Measurements from ENCODE around the gene PTPN6.

The PTPN6 gene

GRCh38 chr12:6923003-6923732 is 28.0 kb upstream of the PTPN6 start:
- DNase-seq: no peak

- DNase-seq: no peak
Measured at GRCh38 chr12:6923851-6924250, 27.3 kb upstream of the PTPN6 start.

- DNase-seq: no peak
Measured at GRCh38 chr12:6925239-6925539, 26.0 kb upstream of the PTPN6 start.

GRCh38 chr12:6925540-6926279 is 25.4 kb upstream of the PTPN6 start:
- no peak for DNase-seq

- DNase-seq: peak; percentile 37
Measured at GRCh38 chr12:6927379-6928021, 23.7 kb upstream of the PTPN6 start, which contains the start of gene ATN1. Gene ATN1, plus strand, starts transcription at chr12:6927959. Its CDS starts 6,043 bp downstream, at chr12:6934002.

- no peak for DNase-seq
Measured at GRCh38 chr12:6928022-6928702, 23.0 kb upstream of the PTPN6 start.

- no peak for DNase-seq
Measured at GRCh38 chr12:6928703-6929407, 22.3 kb upstream of the PTPN6 start.

GRCh38 chr12:6929466-6930452 is 21.4 kb upstream of the PTPN6 start:
- no peak for DNase-seq

- DNase-seq: no peak
Measured at GRCh38 chr12:6932766-6933165, 18.4 kb upstream of the PTPN6 start.

- DNase-seq: no peak
Measured at GRCh38 chr12:6934110-6934509, 17.0 kb upstream of the PTPN6 start.

- no peak for DNase-seq
Measured at GRCh38 chr12:6935371-6936193, 15.6 kb upstream of the PTPN6 start.

- no peak for DNase-seq
Measured at GRCh38 chr12:6936194-6936635, 14.9 kb upstream of the PTPN6 start.

GRCh38 chr12:6936636-6937480 is 14.3 kb upstream of the PTPN6 start:
- no peak for DNase-seq

- peak; percentile 79 for DNase-seq
Measured at GRCh38 chr12:6937481-6938352, 13.4 kb upstream of the PTPN6 start.

- no peak for DNase-seq
Measured at GRCh38 chr12:6938353-6939190, 12.6 kb upstream of the PTPN6 start.

GRCh38 chr12:6939191-6939540 is 12.0 kb upstream of the PTPN6 start:
- DNase-seq: no peak

GRCh38 chr12:6941267-6941666 is 9.9 kb upstream of the PTPN6 start:
- DNase-seq: no peak

- no peak for DNase-seq
Measured at GRCh38 chr12:6941782-6942181, 9.4 kb upstream of the PTPN6 start.

All from NCI-H2029 treated with DMSO at 0.1 percent for 48 hours (cell line).